HEK293 (cell line): ENCODE measurements around the gene GLRA1.

Experiments
- ZNF280D ChIP-seq: fragments of 450-650 bp; formaldehyde crosslinking; IDR thresholded peaks from 2 replicates; pipeline ENCODE4 v1.5.1; 2016; ENCODE audit warnings: missing biosample characterization, missing genetic modification characterization
- ZNF292 ChIP-seq: fragments of 450-650 bp; formaldehyde crosslinking; IDR thresholded peaks from 2 replicates; pipeline ENCODE4 v1.5.1; 2016; ENCODE audit warnings: low read depth, missing biosample characterization, missing genetic modification characterization, borderline replicate concordance
- ZNF394 ChIP-seq: fragments of 450-650 bp; formaldehyde crosslinking; IDR thresholded peaks from 2 replicates; pipeline ENCODE4 v1.5.1; 2016; ENCODE audit warnings: missing biosample characterization, missing genetic modification characterization, mild to moderate bottlenecking, moderate library complexity, borderline replicate concordance
- ZNF580 ChIP-seq: fragments of 450-650 bp; formaldehyde crosslinking; IDR thresholded peaks from 2 replicates; pipeline ENCODE4 v1.5.1; 2016; ENCODE audit warnings: missing biosample characterization, missing genetic modification characterization
- TF ChIP-seq, protein P1 (sequence below): fragments of 450-650 bp; formaldehyde crosslinking; IDR thresholded peaks from 2 replicates; pipeline ENCODE4 v1.5.1; 2017; ENCODE audit warnings: missing biosample characterization, missing genetic modification characterization
- TF ChIP-seq, protein P2 (sequence below): fragments of 450-650 bp; formaldehyde crosslinking; IDR thresholded peaks from 2 replicates; pipeline ENCODE4 v1.5.1; 2016; ENCODE audit warnings: missing biosample characterization, missing genetic modification characterization, borderline replicate concordance

DNA sequence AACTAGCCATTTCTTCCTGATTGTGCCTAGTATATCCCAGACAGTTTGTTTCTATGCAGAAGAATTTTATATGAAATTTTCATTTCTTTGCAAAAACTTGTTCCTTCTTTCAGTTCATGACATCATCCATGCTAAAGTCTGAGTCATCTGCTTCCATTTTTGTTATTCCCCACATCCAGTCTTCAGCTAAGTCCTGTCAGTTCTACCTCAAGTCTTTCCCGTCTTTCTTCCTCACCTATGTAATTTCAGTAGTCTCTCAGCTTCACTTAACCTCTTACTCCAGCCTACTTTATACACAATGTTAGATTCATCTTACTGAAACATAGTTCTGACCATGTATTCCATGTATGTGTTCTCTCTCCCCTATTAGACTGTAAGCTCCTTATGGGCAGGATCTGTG, 113.8 kb downstream of the GLRA1 start:
- no peak for TF ChIP-seq ZNF280D
- TF ChIP-seq, protein P1, sequence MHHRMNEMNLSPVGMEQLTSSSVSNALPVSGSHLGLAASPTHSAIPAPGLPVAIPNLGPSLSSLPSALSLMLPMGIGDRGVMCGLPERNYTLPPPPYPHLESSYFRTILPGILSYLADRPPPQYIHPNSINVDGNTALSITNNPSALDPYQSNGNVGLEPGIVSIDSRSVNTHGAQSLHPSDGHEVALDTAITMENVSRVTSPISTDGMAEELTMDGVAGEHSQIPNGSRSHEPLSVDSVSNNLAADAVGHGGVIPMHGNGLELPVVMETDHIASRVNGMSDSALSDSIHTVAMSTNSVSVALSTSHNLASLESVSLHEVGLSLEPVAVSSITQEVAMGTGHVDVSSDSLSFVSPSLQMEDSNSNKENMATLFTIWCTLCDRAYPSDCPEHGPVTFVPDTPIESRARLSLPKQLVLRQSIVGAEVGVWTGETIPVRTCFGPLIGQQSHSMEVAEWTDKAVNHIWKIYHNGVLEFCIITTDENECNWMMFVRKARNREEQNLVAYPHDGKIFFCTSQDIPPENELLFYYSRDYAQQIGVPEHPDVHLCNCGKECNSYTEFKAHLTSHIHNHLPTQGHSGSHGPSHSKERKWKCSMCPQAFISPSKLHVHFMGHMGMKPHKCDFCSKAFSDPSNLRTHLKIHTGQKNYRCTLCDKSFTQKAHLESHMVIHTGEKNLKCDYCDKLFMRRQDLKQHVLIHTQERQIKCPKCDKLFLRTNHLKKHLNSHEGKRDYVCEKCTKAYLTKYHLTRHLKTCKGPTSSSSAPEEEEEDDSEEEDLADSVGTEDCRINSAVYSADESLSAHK (tag by site-specific recombination) = no peak
- no peak for TF ChIP-seq ZNF580 (tag by site-specific recombination)
- TF ChIP-seq ZNF292 (tag by site-specific recombination) = no peak
- TF ChIP-seq, protein P2, sequence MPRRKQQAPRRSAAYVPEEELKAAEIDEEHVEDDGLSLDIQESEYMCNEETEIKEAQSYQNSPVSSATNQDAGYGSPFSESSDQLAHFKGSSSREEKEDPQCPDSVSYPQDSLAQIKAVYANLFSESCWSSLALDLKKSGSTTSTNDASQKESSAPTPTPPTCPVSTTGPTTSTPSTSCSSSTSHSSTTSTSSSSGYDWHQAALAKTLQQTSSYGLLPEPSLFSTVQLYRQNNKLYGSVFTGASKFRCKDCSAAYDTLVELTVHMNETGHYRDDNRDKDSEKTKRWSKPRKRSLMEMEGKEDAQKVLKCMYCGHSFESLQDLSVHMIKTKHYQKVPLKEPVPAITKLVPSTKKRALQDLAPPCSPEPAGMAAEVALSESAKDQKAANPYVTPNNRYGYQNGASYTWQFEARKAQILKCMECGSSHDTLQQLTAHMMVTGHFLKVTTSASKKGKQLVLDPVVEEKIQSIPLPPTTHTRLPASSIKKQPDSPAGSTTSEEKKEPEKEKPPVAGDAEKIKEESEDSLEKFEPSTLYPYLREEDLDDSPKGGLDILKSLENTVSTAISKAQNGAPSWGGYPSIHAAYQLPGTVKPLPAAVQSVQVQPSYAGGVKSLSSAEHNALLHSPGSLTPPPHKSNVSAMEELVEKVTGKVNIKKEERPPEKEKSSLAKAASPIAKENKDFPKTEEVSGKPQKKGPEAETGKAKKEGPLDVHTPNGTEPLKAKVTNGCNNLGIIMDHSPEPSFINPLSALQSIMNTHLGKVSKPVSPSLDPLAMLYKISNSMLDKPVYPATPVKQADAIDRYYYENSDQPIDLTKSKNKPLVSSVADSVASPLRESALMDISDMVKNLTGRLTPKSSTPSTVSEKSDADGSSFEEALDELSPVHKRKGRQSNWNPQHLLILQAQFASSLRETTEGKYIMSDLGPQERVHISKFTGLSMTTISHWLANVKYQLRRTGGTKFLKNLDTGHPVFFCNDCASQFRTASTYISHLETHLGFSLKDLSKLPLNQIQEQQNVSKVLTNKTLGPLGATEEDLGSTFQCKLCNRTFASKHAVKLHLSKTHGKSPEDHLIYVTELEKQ (tag by site-specific recombination) = no peak
- TF ChIP-seq ZNF394 (tag by site-specific recombination) = no peak
